Measurements from ENCODE around the gene CHST15.
A peak's percentile ranks its signal among the peaks of the same experiment; 100 is the strongest.

Gene CHST15

GRCh38 chr10:123998197-123999141, 94.9 kb downstream of the CHST15 start:
- no peak for DNase-seq (ENCODE audit: low read depth, low spot score)

GRCh38 chr10:123997486-123998196, 95.8 kb downstream of the CHST15 start:
- DNase-seq (ENCODE audit: low read depth, low spot score) = no peak

DNA sequence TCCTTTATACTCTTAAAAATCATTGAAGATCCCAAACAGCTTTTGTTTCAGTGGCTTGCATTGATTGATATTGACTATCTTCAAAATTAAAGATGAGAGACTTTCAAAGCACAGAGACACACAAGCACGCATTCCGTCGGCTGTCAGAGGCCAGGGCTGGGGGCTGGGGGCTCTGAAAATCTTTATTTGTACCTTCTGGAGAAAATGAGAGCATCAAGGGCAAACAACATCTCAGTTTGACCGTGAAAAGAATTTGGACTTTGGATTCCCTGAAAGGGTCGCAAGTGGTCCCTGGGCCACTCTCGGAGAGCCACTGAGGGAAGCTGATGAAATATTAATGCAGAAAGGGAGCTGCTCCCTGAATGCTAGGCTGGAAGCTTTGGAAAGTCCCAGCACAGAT, 96.4 kb downstream of the CHST15 start:
- no peak for DNase-seq (ENCODE audit: low read depth, low spot score)

DNA sequence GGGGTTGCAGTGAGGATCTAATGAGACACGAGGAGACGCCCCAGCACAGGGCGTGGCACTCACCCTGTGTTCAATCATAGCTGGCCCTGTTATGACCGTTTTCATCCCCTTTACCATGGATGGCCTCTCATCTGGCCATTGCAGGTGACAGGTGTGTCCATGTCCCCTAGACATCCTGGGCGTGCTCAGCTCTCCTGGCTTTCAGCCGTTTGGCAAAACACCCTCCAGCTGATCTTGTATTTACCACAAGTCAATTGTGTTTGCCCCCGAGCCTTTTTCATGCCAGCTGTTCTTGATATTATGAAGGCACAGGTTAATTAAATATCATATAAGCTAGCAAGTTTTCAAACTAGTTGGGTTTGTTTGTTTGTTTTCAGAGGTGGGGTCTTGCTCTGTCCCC, 97.1 kb downstream of the CHST15 start:
- DNase-seq (ENCODE audit: low read depth, low spot score) = no peak

DNA sequence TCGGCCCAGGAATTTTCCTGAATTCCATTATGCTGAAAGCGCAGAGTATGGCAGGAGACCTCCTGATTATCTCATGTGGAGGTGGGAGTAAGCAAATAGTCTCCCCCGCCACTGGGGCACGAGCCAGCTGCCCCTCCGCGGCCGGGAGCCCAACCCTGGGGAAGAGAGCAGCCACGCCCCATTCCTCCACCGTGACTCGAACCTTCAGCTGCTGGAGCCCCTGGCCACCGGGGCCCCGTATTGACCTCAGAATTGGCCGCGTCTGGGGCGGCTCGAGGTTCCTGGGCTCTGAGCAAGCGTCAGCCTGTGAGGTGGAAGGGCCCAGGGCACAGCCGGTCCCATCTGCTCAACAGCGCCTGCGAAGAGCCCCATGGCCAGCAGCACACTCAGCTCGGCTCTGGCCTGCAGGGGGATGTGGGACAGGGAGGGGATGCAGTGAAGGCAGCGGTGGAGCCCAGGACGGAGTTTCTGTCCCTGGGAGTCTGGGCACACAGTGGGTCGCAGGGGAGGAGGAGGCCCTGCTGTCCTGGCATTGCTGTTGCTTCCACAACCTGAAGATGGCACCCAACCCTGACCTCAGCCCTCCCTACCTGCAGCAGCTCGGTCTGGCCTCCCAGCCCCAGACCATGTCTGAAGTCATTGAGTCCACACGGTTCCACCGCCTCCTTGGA, 97.8 kb downstream of the CHST15 start:
- no peak for DNase-seq (ENCODE audit: low read depth, low spot score)

GRCh38 chr10:123995082-123995460, 98.3 kb downstream of the CHST15 start:
- DNase-seq (ENCODE audit: low read depth, low spot score) = no peak

DNA sequence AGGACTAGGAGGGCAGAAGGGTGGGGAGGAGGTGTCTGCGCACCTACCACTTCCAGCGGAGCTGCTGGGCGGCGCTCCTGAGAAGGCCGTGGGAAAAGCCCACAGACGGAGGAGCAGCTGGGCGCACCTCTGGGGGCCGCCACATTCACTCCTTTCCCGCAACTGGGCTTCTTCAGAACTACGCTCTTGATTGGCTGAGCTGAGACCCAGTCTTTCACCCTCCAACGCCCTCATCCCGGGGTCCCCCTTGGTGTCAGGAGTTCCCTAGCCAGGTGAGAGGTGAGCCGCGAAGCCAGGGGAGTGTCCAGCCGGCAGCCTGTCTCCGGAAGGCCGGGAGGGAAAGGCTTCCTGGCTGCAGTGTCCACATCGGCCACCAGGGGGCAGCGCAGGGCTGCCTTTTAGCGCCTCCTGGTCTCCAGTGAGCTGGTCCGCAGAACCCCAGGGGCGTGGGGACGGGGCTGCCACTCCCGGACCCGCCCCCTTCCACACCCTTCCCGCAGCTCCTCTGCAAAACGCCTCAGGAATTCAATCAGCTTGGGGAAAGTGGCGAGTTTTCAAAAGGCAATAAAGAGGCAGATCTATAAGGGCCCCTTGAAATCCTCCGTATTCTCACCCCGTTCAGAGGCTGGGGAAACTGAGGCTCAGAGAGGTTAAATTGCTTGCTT, 98.8 kb downstream of the CHST15 start:
- DNase-seq (ENCODE audit: low read depth, low spot score) = peak; percentile 61

DNA sequence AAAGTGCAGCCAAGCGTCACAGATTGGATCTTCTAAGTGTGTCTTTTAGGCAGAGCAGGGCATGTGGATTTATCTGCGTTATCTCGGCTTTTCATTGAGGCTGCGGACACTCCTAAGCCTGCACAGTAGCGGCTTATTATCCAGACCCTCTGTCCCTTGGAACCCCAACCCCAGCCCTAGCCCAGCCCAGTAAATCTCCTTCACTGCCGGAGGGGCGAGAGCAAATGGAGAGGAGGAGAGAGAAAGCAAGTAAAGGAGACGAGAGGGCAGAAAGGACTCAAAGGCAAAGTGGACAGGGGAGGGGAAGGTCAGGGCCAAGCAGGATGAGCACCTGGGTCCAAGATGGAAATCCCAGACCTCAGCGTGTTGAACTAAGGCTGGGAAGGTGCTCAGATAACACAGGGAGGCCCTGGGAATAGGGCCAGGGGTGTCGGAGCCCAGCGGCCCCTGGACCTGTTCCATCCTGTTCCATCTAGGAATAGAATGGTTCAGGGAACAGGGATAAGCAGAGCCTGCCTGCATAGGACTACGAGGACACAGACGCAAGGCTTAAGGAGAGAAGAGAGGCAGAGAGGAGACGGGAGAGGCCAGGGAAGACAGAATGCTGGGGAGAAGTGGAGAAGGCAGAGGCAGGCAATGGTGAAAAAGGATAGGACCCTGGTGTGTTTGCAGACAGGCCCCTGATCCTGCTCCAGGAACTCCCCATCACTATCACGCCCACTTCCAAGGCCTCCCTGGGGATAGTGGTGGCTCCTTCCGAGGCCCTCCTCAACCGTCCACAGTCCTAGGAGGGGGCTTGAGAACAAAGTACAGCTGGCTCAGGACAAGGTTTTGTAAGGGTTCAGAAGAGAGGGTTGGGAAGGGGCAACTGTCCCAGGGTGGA, 99.6 kb downstream of the CHST15 start:
- no peak for DNase-seq (ENCODE audit: low read depth, low spot score)

DNA sequence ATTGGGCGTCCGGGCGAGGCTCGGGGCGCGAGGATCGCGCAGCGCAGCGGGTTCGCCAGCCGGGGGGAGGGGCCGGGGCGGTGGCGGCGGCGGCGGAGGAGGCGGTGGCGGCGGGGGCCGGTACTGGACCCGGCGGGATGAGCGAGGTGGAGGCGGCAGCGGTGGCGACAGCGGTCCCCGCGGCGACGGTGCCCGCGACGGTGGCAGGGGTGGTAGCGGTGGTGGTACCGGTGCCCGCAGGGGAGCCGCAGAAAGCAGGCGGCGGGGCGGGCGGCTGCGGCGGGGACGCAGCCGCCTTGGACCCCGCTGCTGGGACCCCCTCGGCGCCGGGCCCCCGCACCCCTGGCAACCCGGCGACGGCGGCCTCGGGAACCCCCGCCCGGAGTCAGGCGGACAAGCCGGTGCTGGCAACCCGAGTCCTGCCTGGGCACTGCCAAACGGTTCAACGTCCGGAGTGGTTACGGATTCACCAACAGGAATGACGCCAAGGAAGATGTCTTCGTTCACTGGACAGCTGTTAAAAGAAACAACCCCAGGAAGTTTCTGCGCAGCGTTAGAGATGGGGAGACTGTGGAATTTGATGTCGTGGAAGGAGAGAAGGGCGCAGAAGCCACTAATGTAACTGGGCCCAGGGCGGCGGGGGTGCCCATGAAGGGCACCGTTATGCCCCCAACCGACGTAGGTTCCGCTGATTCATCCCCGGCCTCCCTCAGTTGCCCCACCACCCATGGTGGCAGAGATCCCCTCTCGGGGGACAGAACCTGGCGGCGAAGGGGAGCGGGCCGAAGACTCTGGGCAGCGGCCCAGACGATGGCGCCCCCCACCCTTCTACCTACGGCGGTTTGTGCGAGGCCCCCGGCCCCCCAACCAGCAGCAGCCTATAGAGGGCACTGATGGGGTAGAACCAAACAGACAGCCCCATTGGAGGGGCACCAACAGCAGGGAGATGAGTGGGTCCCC, 101.5 kb downstream of the CHST15 start:
- no peak for DNase-seq (ENCODE audit: low read depth, low spot score)

DNA sequence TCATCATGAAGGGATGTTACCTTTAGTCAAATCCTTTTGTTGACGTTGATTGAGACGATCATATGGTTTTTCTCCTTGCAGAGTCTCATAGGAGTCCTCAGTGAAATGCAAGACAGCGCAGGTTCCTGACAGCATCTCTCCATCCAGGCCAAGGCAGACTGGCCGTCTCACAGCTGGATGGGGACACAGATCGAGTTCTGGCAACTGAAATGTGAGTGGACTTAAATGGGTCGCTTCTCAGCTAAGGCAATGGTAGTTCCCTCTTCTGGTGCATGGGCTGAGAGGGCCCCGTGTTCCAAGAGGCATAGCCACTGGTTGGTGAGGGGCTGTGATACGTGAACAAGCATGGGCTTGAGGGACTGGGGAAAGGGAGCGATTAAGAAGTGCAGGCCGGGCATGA, 102.5 kb downstream of the CHST15 start:
- DNase-seq (ENCODE audit: low read depth, low spot score) = no peak

- no peak for DNase-seq (ENCODE audit: low read depth, low spot score)
These were observed 104.7 kb downstream of the CHST15 start for GRCh38 chr10:123988694-123989093.

DNA sequence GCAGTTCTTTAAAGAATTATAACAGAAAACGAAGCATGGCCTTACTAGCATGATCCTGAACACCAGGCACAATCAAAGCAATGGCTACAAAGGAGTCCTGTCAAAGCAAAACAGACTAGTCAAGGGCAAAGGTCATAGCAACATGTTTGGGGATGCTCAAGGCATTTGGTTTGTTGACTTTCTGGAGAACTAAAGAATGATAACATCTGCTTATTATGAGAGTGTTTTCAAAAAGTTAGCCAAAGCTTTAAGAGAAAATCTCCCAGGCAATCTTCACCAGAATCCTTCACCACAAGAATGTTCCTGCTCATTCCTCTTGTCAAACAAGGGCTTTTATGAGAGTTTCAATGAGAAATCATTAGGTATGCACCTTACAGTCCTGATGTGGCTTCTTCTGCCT, 106.7 kb downstream of the CHST15 start:
- DNase-seq (ENCODE audit: low read depth, low spot score) = no peak

DNA sequence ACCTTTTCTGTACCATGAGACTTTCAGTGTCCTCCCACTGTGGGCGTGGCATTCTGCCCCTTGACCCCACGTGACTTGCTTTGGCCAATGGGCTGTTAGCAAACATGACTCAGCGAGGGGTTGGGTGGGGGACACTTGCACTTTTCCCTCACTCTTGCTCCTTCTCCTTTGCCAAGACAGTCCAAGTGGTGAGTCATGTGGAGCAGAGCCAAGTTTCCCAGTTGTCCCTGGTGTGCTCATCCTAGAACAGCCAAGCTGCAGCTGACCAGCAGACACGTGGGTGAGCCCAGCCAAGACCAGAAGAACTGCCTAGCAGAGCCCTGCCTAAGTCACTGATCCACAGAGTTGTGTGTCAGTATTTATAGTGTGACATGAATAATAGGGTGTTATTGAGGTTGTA, 119.0 kb downstream of the CHST15 start:
- no peak for DNase-seq (ENCODE audit: low read depth, low spot score)

DNA sequence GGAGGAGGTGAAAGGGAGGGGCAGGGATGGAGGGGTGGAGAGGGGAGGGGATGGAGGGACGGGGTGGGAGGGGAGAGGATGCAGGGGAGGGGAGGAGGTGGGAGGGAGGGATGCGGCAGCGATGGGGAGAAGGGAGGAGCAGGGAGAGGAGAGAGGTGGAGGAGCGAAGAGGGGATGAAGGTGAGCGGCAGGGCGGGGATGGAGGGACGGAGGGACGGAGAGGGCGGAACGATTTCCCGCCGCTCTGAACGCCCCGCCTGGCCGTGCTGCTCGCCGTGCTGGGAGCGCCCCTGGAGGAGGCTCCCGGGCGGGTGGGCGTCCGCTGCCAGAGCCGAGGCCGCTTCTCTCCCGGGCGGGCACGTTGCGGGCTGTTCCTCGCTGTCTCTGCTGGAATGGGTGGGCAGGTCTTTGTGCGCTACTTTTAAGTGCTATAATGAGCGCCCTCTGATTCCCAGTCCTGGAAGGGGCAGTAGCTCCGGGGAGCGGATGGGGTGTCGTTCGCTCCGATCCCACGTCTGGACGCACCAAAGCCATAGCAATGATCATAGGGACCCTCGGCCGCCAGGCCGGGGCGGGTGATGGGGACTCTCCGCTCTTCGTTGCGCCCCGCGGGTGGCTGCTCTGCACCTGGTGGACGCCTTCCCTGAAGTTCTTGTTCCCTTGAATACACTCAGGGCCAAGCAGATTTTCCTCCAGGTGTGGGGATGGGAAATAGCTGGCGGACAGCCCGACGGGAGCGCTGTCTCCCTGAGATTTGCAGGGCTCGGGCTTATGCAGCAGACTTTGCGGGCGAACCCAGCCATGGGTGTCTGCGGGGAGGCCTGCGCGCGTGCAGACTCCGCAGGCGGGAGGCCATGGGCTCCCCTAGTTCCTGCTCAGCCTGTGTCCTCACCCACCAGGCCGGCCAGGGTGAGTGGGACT, 120.7 kb downstream of the CHST15 start:
- DNase-seq (ENCODE audit: low read depth, low spot score) = no peak

DNA sequence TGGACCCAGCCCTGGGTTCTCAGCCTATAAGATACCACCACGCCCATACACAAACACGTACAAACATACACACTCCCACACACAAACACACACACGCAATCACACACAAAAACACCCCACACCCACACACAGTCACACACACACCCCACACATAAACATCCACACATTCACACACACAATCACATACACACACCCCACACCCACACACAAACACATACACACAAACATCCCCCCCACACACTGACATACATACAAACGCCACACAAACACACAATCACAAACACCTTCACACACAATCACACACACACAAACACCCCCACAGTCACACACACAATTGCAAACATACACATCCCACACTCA, 122.5 kb downstream of the CHST15 start:
- DNase-seq (ENCODE audit: low read depth, low spot score) = no peak

DNA sequence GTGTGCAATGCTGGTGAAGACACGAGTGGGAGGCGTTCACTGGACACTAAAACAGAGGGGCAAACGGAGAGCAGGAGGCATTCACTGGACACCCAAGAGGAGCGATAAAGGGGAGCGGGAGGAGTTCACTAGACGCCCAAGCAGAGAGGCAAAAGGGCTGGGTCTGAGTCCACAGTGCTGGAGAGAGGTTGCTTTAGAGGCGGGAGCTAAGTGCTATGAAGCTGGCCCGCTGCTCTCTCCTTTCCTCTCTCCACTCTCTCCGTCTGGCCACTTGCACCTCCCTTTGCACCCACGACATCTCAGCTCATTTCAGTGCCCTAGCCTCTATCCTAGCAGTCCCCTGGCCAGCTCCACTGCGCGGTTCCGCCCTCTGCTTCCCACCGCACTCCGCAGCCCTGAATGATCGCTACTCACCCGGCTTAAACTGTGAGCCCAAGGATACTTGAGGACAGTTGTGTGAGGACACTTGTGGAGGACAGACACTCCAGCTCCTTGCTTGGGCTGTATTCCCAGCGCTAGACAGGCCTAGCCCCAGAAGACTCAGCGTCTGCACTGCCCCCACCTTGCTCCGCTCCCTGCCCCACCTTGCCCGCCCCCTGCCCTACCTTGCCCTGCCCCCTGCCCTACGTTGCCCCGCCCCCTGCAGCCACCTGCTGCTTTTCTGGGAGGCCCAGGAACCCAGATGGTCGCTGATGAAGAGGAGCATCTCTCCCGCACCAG, 123.0 kb downstream of the CHST15 start:
- DNase-seq (ENCODE audit: low read depth, low spot score) = no peak

- no peak for DNase-seq (ENCODE audit: low read depth, low spot score)
These were observed 125.7 kb downstream of the CHST15 start for GRCh38 chr10:123967626-123968243.

DNA sequence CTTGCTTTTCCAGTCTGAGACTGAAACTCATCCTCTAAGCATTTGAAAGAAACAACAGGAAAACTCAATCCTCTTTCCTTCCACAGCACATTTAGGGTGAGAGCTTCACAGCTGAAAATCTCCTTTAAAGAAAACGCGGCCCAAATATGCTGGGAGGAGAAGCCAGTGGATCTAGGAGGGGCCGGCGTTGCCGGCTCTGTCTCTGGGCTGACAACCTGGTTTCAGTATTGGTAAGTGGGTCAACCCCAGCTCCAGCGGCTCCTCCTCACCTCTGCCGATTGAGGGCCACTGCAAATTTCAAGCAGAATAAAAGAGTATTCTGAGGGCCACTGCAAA, 126.5 kb downstream of the CHST15 start:
- DNase-seq (ENCODE audit: low read depth, low spot score) = no peak
